GM21619 (cell line): ENCODE measurements around the gene CBLN3.

Experiments used
- ATAC-seq: cut with Tn5 transposase; IDR thresholded peaks from one replicate; pipeline ENCODE4 v1.9.1; 2021; ENCODE audit not compliant: unreplicated experiment

CBLN3 gene

DNA sequence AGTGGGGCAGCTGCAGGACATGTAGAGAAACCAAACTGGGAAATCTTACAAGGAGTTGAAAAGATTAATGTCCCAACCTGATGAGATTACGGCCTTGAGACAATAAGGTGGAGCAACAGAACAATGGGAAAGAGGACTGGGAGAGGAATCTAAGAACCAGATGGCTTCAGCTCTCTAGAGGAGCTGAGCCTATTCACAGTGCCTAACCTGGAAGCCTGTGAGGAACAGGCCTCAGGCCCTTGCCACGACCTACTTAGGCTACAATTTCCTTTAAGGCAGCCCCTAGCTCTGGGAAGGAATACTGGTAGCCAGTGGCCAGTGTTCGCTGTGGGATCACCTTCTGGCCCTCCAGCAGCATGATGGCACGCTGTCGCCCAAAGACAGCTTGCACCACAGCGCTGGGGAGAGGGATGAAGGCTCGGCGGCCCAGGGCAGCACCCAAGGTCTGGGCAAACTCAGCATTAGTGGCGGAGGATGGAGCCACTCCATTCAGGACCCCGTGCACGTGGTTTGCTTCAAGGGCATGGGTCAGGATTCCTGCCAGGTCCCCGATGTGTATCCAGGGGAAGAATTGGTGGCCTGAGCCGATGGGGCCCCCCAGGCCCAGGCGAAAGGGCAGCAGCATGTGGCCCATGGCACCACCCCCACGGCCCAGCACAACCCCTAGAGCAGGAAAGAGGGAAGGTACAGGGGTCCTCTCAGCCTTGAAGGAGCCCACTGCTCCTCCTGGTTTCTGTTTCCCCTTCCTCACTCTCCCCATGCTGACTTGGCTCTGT is 10.6 kb upstream of the CBLN3 start:
- ATAC-seq: no peak

DNA sequence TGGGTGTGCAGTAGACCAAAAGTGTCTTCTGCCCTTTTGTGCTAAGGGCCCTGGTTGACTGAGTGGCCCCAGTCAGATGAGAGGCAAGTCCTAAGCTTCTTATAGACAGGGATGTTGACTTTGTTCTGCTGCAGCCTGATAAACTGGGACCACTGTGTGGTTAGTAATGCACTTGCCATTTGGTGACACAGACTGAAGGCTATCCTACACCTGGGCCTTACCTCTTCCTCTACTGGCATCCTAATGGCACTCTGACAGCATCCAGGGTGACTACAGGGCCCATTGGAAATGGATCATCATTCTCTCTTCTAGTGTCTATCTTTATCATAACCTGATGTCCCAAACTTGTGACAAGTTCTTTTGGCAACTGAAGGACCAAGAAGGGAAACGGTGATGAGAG is 9.8 kb upstream of the CBLN3 start:
- no peak for ATAC-seq

DNA sequence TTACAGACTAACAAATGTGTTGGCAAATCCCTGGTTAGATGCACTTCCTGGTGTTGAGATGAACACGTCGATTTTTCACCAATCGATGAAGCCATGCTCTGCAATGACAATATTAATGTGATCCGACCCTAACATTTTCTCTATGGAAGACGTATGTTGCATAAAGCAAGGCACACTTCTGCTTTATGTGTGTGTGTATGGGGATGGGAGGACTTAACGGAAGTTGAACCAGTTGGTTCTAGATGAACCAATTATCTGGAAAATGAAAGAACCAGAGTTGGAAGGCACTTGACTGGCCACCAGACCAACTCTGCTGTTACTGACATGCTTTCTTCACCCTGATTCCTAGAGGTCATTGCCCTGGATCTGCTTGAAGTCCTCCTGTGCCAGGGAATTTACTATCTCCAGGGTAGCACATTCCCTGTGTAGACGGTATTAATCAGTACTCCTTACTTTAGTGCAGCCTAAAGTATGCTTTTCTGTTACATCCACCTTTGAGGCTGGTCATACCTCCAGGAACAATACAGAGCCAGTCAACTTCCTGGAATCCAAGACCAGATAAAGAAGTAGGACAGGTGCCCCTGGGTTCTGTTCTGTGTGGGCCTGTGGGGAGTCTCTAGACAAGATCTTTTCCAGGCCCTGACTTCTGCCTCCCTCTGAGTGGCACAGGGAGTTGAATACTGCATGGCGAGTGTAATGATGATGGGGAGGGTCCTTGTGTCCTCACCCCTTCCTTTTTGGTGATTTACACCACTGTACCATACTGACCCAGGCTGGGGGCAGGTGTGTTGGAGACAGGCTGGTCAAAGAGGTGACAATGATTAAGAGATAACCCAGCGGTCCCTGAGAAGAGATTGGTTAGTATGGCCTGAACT is 9.0 kb upstream of the CBLN3 start:
- ATAC-seq: no peak

DNA sequence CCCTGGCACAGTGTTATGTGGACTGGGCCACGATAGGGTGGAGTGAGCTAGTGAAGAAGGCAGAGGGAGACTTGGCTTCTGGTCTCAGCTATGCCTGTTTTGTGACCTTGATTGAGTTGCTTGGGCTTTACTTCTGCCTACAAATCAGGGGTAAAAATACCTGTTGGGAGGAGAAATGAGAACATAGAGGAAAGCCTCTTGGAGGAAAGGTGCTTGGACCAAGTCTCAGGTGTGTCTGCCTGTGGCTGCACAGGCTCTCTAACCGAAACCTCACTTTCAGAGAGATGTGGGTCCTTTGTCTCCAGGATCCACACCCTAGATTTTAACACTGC is 8.2 kb upstream of the CBLN3 start:
- no peak for ATAC-seq

DNA sequence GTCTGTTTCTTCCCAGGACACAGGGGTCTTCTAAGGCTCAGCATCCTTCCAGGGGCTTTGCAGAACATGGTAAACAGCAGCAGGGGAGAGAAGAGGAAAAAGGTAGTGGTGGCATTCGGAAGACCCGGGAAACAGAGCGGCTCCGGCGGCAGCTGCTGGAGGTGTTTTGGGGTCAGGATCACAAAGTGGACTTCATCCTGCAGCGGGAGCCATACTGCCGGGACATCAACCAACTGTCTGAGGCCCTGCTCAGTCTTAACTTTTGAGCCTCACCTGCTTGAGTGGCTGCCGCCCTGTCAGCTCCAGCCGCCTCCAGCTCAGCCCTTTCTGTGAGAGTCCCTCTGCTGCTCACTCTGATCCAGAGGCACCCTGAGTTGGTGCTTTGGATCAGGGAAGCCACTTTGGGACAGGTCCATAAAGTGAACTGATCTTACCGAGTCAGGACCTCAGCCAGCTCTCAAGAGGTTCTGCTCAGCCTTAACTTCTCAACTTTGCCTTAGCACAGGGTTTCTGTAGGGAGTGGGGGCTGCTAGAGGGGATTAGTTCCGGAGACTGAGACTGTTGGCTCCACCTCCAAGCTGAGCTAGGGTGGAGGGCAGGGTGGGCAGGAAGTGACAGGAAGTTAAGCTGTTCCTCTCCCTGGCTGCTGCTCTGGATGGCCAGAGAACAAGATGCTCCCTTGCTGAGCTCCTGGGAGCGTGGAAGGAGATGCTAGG is 7.7 kb upstream of the CBLN3 start:
- ATAC-seq: no peak

DNA sequence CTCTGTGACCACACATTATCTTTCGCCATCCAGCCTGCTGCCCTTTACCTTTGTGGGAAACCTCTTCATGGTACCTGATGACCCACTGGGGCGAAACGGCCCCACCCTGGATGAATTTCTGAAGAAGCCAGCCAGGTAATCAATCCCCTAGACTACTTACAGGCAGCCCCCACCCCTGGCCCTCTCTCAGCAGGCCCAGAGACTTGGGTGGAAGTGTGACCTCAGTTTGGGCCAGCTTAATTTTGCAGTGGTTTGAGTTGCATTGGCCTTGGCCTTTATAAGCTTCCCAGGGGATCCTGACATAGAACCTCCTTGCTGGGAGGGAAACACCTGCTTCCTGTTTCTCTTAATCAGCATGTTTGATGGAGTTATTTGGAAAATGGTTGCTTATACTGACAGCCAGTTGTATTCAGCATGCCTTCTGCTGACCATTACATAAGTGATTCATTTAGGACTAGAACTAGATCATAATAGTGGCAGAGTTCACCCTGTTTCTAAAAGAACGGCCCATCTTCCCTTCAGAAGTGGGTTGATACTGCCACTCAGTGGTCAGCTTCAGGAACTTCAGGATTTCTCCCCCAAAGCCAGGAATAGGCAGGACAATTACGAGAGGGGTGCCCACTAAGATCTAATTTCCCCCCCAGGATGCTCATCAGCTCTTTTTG is 7.0 kb upstream of the CBLN3 start:
- ATAC-seq: peak; percentile 46

DNA sequence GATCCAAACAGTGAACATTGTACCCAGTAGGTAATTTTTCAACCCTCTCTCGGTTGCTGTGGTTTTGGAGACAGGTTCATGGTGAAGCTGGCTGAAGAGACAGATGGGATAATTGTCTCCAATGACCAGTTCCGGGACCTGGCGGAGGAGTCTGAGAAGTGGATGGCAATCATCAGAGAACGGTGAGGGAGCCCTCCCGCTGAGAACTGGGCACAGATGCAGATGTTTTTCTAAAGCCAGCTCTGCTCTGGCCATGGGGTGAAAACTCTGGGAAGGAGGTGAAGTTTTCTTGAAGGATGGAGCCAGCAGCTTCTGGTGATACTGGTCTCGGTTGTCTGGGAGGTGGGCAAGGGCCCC is 6.5 kb upstream of the CBLN3 start:
- no peak for ATAC-seq

DNA sequence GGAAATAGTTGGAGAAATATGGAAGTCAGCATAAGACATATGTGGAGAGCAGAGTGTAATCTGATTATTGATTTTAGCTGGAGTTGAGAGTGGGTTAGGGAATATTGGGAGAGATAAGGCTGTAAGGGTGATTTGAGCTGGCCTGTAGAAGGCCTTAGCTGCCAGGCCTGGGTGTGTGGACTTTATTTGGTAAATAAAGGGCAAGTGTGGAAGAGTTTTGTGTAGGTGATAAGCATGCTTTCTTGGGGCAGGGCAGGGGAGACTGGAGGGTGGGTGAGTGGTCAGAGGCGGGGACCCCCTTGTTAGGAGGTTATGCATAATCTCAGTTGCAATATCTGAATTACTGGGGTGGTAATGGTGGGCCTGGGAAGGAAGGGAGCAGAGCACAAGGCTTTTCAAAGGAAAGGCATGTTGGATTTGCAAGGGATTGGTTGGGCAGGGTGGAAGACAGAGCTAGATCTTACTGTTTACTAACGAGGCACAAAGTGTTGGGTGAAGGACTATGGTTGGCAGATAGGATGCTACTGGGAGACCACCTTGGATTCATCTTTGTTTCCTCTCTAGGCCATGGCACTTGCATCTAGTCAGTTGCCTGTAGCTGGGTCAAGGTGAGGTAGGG is 5.8 kb upstream of the CBLN3 start:
- no peak for ATAC-seq

DNA sequence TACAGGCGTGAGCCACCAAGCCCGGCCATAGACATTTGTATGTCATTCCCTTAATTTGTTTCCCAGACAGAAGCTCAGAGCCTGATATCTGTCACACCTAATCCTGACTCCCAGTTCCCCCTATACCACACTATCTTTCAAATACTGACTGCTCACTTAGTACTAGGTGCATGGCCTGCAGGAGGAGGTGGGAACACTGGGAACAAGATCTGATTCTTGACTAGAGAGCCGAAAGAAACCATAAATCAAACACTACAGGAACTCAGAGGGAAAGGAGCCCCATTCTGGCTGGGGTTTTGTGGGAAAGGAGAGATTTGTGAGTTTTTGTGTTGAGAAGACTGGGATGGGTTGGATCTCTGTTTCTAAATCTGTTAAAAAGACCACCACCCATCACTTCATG is 5.2 kb upstream of the CBLN3 start:
- no peak for ATAC-seq

DNA sequence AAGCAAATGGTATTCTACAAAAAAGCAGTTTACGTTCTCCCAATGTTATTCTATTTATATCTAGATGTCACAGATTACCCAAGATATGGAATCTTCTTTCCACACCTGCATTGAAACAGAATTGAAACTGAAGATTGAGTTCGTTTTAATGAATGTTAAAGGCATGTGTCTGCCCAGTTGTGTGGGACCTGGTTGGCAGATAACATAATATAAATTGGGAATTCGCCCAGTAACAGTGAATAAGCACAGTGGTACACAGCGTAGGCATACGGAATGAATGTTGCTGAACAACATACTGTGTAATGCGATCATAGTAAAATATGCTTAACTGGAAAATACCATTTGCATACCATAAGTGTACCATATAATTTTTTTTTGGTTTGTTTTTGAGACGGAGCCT is 4.6 kb upstream of the CBLN3 start:
- ATAC-seq: no peak

DNA sequence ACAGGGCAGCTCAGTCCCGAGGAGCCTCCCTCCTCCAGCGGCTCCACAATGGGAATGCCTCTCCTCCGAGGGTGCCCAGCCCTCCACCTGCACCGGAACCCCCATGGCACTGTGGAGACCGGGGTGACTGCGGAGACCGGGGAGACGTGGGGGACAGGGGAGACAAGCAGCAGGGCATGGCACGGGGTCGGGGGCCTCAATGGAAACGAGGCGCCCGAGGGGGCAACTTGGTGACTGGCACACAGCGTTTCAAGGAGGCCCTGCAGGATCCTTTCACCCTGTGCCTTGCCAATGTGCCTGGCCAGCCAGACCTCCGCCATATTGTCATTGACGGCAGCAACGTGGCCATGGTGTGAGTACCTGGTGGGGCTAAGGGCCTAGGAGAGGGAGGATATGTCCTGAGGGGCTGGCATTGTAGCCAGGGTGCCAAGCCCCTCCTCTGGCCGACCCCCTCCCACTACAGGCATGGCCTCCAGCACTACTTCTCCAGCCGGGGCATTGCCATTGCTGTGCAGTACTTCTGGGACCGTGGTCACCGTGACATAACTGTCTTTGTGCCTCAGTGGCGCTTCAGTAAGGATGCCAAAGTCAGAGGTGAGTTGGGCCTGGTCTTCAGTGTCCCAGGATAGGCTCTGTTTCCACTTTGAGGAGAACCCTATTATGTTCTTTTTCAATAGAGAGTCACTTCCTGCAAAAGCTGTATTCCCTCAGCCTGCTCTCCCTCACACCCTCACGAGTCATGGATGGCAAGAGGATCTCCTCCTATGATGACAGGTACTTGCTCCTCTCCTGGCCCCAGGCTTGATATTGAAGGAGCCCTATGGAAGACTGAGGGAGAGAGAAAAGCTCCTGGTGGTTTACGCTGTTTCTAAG is 3.0 kb upstream of the CBLN3 start:
- no peak for ATAC-seq

DNA sequence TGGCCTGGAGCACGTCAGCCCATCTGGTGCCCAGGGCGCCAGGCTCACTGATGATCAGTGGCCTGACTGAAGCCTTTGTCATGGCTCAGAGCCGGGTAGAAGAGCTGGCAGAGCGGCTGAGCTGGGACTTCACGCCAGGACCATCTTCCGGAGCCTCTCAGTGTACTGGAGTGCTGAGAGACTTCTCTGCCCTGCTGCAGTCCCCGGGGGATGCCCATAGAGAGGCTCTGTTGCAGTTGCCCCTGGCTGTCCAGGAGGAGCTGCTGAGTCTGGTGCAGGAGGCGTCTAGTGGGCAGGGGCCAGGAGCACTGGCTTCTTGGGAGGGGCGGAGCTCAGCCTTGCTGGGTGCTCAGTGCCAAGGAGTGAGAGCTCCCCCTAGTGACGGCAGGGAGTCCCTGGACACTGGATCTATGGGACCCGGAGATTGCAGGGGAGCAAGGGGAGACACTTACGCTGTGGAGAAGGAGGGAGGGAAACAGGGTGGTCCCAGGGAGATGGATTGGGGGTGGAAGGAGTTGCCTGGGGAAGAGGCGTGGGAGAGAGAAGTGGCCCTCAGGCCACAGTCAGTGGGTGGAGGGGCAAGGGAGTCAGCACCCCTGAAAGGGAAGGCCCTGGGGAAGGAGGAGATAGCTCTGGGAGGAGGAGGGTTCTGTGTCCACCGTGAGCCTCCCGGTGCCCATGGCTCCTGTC is 2.2 kb upstream of the CBLN3 start:
- peak; percentile 46 for ATAC-seq

DNA sequence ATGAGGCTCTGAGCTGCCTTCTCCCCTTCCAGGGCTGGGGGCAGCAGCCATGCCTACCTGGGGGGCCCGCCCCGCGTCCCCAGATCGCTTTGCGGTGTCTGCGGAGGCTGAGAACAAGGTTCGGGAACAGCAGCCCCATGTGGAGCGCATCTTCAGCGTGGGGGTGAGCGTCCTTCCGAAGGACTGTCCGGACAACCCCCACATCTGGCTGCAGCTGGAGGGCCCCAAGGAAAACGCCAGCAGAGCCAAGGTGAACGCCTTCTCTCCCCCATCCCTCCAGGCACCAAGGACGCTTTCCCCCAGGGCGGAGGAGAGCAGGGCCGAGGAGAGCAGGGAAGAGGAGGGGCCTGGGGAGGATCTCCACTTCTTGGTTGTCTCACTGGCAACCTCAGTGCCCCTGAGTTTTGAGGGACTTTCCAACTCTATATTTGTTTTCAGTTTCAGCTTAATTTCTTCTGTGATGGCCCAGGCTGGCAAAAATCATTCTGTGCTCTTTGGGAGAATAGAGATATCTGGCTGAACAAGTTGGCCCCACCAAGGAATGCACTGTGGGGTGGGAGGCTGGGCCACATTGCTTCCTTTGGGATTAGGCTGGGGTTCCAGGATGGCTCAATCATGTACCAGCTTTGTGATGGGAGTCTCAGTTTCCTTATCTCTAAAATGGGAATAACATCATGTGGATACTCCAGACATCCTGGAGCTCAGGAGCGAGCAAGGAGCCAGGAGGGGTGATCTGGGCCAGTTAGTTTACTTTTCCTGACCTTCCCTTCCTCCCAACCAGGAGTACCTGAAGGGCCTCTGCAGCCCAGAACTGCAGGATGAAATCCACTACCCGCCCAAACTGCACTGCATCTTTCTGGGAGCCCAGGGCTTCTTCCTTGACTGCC is 1.5 kb upstream of the CBLN3 start:
- ATAC-seq: peak; percentile 27

DNA sequence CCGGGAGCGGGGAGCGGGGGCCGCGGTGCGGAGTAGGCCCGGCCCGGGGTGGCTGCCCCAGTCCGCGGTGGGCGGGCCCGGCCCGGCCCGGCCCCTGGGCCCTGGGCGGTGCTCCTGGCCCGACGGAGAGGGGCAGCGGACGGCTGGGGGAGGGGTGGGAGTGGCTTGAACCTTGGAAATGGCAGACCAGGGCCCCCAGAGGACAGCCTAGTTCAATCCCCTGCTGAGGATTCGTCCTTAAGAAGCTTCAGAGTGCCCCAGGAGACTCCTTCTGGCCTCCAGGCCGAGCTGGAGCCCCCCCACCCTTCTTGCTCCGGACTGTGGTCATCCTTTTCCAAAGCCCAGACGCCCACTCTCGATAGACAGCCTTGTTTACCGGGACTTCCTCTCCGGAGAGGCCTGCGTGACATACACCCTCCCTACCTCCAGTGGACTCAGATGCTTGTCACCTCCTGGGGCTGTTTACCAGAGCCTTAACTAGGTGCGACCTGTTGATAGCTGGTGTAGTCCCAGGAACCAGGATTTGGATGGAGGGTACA is 744 bp upstream of the CBLN3 start:
- peak; percentile 60 for ATAC-seq

DNA sequence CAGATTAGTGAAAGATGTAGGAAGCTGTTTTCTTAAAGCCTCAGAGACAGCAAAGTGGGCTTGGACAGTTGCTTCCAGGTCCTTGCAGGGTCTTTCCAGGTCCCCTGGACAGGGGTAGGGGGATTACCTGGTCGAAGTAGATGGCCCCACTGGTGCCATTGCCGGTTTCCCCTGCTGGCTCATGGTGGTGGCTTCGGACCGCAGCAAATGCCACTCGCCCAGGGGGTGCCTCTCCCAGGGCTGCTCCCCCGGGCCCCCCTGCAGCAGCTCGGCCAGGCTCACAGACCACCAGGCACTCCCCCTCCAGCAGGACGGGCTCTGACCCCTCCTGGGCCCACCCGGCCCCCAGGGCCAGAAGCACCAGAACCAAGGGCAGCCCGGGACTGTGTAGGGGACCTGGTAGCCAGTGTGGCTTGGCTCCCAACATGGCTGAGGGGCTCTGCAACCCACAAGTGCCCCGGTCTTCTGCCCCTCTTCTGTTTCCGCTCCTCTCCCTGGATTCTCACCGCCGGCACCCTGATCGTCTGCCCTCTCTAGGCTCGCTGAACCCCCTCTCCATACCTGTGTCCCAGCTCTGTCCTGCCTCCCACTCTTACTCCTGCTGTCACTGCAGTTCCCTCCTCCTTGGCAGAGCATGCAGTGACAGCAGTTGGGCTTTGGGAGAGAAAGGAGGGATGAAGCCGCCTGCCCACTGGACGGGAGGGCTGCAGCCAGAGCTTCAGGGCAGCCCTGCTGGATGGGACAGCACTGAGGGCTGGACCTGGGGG is 657 bp downstream of the CBLN3 start:
- no peak for ATAC-seq

DNA sequence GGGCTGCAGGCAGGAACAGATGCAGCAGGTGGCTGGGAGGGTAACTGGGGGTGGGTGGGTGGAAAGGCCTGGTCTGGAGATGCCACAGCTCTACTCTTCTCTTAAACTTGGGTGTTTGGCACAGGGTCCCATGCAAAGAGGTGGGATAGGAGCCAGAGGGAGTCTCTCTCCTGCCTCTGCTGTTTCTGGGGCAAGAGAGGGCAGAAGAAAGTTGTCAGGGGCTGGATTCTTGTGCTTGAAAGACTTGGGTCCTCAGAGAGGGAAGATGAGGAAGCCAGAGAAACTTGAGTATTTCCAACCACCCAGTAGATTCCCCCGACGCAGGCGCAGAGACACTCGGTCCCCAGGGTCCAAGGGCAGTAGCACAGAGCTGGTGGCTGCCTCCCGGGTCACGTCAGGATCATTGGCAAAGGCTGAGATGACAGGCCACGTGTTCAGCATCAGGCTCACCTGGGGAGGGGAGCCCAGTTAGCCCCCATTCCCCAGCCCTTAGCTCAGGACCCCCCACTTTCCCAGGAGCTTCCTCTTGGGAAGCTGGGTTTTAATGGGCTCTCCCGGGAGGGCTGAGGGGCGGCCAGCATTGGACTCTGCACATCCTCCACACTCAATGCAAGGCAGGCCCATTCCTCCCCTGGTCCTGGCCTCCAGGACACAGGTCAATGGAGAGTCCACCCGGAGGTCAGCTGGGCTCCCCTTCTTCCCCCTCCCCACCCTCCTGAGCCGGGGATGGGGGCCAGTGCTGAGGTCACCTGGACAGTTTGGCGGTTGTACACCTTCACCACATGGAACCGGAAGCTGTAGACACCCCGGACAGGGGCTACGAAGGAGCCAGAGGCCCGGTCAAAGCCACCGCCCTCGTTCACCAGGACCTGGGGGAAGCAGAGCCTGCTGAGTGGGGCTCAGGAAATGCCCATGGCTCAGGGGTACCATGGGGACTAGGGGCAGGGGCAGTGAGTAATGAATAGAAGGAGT is 1.6 kb downstream of the CBLN3 start:
- ATAC-seq: no peak
